ENCODE results near the gene TERT.
A peak's percentile ranks its signal among the peaks of the same experiment; 100 is the strongest.

Gene TERT

DNA sequence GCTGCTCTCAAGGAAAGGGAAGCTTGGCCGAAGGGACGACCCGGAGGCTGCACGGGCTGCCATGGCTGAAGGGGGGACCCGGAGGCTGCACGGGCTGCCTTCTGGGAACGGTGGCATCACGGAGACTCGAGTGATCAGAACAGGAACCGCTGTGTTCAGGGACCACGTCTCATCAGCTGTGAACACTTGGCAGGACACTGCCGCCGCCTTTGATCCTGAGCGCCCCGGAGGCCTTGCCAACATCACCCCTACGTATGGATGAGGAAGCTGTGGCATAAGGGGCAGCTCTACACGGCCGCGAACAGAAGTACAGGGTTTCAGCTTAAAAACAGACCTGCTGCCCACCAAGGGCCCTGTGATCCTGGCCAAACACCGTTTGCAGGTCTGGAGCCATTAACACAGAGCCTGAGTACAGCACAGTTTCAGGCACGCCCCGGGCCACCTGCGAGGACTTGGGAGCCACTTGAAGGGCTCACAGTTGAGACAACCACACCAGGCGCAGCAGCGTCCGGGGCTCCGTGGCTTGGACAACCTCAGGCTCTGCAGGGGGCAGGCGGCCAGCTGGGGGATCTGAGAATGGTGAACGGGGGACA lies 23.9 kb upstream of the TERT start:
- DNase-seq (ENCODE audit: low read depth), result no peak

DNA sequence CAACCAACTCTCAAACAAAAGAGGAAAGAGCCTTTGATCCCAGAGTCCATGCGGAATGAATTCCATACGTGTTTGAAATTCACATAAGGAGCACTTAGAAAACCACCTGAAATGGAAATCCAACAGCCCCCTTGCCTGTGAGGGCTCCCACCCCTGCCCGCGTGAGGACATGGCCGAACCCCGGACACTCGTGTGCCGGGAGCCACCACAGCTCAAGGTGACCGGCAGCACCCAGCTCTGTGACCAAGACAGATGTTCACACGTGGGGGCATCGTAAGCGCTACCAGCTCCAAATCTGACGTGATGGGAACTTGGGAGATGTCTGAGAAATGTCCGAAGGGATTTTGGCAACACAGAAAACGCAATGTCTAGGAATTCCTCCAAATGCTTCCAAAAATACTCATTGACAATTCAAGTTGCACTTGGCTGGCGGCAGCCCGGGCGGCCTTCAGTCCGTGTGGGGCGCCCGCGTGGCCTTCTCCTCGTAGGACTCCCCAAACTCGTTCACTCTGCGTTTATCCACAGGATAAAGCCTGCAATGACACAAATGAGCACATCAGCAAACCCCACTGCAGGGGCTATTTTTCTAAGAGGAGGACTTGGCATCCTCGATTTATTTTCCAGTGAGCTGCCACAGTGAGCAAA lies 23.2 kb upstream of the TERT start:
- DNase-seq (ENCODE audit: low read depth), result no peak

DNA sequence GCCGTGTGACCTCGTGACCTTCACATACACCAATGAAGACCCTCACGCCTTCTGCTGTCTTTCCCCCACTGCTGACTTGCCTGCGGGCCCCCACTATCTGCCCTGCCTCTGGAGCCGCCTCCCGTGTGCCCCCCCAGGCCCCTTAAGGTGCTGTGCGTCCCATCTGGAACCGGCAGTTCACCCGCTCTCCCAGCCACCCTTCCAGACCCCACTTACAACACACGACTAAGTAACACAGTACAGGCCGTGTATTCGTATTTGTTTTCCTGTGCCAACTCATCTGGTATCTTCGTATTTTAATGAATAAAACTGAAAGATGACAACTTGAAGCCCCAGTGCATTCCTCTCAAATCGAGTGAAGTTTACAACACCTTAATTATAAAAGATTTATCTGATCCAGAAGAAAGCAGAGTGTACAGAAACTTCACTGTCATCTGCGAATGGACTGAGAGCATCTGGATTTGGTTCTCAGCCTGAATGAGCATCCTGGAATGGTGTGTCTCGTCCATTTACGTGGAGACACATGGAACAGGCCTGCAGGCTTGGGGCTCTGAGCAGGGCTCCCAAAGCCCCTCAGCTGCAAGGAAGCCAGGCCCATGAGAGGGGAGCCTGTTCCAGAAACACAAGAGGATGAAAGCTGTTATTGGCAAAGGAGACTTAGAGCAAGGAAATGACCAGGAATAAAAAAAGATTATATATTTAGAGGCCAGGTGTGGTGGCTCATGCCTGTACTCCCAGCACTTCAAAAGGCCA lies 21.9 kb upstream of the TERT start:
- DNase-seq (ENCODE audit: low read depth), result no peak

DNA sequence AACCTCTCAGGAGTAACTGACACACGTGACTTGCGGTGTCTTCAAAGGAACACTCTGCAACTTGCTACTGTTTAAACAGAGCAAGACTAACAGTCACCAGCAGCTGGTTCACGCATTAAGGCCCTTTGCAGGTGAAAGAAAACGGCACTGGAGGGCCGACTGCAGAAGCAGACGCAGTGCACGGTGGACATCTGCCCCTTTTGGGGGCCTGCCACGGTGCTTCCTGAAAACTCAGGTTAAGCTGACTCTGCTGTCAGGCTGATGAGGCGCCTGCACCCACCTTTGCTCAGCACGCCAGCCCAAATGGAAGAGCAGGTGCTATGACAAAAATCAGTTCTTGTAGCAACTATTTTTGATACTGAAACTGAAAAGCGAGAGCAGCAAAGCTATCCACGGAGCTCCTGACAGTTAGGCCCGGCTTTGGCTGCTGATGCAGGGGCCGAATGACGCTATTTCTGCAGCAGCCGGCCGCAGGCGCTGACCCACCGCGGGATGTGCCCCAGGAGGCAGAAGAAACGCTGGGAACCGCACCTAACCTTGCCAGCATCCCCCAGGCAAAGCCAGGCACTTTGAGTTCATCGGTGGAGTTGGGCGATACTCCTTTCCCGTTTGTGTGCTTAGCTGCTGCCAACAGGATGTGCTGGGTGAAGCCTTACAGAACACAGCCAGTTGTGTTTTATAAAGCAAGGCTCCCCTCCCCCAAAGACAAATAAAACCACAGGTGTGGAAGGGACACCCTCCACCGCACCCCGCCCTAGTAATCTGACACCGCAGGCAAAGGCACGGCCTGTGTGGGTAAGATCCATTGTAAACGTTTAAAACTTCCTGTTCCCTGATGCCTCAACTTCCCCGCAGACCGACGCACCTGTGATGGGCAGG lies 21.1 kb upstream of the TERT start:
- DNase-seq (ENCODE audit: low read depth), result peak; percentile 38

DNA sequence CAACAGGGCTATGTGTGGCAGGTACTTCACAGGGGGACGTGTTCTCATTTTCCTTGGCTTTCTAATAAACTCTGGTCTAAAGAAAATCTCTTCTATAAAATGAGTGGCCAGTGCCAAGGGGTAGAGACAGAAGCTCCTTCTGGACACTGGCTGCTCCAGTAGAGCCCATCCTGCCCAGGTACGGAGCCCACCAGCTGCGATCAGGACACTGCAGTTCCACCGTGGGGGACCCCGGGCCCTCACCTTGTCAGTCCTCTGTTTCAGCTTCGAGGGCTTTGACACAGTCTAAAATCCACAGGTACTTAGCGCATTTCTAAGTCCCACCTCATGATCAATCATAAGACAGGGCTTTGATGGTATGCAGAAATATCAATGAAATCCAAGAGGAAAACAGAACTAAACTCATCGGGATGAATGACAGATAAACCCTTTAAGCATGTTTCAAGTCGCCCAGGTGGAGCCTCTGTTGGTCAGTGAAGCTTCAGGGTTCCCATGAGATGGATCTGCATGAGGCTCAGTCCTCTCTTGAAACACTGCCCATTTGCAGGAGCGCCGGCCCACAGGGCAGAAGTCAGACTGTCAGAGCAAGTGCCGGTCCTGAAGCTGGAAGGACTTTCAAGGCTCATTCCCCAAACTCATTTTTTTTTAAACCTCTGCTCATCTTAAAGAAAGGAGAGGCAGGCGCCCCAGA lies 20.3 kb upstream of the TERT start:
- DNase-seq (ENCODE audit: low read depth), result no peak

DNA sequence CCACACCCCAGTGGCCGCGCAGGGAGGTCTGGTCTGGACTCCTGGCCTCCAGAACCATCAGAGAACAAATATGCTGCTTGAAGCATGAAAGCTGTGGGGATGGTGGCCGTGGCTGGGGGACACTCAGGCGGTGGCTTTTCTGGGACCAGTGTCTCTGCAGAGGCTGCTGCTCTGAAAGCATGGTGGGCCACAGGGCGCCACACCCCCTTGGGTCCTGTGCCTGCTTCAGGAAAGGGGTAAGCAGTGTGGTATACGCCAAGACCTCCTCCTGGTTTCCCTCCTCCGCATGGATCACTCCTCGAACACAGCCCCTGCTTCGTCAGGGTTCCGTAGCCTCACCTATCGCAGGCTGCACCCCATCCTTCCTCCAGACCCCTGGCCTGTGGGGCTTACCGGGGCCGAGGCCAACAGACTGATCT lies 19.7 kb upstream of the TERT start:
- DNase-seq (ENCODE audit: low read depth), result no peak

DNA sequence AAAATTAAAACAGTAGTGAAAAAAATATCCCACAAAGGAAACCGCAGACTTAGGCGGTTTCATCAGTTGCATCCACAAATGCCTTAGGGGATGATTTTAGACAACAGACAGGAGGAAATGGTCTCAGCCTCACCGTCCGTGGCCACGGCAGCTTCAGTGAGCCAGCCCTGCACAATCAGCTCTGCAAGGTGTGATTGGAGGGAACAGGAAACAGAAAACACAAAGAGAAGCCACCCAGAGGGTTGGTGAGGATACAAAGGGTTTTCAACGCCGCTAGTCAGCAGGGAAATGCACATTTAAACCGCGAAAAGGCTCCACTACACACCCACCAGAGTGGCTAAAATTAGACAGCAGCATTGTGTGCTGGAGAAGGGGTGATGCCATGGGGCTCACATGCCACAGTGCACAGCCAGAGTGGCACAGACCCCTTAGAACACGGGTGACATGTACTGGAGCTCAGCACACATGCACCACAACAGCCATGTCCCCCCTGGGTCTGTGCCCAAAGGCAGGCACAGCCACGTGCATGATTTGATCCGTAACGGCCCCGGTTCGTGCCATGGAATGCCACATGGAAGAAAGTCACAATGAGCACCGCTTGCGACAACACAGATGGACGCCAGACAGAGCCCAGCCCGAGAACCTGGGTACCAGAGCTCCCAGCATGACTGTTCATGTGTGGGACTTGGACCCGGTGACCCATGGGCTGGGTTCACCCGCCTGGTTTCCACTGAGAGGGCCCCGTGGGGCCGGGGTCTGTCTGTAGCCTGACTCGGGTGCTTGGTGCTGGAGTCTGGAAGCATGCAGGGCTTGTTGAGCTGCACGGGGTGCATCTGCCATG lies 18.3 kb upstream of the TERT start:
- peak; percentile 14 for DNase-seq (ENCODE audit: low read depth)

DNA sequence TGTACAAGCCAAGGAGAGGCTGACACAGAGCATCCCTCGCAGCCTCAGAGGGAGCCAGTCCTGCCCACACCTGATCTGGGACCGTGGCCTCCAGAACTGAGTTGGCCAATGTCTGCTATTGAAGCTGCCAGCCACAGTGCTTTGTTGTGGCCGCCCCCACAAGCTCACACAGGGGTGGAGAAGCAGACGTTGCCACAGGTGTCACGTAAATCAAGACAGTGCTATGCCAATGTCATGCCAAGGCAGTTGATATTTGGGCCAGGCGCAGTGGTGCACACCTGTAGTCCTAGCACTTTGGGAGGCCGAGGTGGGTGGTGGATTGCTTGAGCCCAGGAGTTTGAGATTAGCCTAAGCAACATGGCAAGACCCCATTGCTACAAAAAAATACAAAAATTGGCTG lies 17.3 kb upstream of the TERT start:
- no peak for DNase-seq (ENCODE audit: low read depth)

DNA sequence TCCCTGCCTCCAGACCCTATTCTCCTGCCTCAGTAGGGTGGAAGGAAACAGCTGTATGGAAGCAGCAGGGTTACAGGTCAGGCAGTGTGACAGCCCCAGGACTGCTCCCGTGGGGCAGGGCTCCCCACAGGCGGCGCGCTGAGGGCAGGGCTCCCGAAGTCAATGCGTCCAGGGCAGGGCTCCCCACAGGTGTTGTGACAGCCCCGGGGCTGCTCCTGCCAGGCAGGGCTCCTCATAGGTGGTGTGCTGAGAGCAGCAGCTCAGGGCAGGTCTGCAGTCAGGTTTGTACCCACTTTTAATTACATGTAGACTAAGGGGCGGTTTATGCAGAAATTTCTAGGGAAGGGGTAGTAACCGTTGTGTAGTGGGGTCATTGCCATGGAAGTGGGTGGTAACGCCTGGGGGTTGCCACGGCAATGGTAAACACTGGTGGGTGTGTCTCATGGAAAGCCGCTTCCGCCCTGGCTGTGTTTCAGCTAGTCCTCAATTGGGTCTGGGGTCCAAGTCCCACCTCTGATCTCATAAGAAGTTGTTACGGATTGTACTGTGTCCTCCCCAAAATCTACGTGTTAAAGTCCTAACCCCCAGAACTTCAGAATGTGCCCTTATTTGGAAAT lies 16.7 kb upstream of the TERT start:
- no peak for DNase-seq (ENCODE audit: low read depth)

DNA sequence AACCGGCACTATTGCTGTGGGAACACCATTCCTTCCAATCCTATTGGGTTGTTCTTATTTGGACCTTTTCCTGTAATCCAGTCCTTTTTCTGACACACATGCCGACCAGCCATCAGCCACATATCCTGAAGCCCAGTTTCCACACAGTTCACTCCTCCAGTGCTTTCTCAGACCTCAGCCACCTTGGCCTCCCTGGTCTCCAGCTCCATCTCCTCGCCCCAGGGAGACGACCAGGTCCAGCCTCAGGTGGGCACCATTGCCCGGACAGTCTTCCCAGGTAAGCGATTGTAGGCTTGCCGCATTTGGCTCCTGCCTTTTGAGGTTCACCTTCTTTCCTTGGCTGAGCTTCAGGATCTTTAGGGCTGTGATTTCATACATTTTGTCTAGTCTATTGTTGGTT lies 15.2 kb upstream of the TERT start:
- no peak for DNase-seq (ENCODE audit: low read depth)

DNA sequence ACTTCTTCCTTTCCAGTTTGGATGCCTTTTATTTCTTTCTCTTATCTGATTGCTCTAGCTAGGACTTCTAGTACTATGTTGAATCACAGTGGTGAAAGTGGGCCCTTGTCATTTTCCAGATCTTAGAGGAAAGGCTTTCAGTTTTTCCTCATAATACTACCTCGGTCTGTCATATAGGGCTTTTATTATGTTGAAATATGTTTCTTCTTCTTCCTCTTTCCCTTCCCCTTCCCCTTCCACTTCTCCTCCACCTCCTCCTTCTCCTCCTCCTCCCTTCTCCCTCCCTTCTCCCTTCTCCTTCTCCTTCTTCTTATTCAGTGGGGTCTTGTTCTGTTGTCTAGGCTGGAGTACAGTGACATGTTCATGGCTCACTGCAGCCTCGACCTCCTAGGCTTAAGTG lies 9.2 kb upstream of the TERT start:
- no peak for DNase-seq (ENCODE audit: low read depth)

DNA sequence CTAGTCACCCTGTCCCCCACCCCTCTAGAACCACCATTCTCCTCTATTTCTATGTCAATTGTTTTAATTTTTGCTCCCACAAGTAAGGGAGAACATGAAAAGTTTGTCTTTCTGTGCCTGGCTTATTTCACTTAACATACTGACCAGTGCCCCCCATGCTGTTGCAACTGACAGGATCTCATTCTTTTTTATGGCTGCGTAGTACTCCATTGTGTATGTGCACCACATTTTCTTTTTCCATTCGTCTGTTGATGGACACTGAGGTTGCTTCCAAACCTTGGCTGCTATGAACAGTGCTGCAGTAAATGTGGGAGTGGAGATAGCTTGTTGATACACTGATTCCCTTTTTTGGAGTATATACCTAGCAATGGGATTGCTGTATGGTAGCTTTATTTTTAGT lies 7.4 kb upstream of the TERT start:
- DNase-seq (ENCODE audit: low read depth), result no peak

DNA sequence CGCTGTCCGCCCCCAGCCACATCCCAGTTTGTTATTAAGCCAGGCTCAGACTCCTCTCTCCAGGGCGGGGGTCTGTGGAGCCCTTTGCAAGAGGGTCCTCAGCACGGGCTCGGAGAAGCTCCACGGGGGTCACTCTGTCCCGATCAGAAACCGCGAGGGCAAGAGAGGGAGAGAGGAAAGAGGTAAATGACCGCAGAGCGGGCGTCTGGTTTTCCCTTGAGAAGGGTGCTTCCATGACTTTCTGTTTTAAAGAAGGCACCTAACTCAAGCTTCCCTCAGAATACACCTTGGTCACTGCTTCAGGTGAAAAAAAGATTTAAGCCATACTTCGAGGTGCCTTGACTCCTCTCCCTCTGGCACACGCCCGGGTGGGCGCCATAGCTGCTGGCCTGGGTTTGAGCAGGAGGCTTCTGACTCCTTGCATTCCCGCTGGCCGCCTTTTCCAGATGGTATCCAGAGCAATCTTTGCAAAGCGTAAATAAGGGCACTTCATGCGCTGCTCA lies 5.8 kb upstream of the TERT start:
- no peak for DNase-seq (ENCODE audit: low read depth)

DNA sequence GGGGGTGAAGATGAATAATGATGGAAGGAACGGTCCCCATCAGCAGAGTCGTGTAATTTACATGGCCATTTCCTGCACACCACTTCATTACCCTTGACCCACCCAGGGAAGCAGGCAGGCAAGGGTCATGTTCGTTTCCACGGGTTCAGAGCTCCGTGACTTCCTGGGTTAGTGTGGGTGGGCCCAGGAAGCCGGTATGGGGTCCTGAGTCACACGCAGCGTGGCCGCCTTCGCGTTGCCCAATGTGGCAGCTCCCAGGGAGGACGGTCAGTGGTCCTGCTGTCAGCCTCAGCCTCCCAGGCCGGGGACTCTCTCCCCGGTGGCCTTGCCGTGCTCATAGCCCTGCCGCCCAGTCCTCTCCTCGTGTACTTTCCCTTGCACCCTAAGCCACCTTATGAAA lies 5.1 kb upstream of the TERT start:
- DNase-seq (ENCODE audit: low read depth), result no peak

DNA sequence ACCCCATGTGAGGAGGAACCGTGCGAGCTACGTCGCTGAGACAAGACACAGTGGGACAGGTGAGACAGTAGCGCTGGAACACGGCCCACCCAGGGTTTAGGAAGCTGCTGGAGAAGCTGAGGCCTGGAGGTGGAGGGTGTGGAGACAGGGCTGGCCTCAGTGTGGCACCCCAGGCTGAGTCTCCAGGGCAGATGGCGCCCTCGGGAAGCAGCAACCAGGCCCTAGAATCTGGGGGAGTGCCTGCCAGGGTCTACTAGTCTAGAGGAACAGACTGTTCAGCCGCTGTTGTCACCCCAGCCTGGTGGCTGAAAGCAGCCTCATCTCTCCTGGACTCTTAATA lies 4.6 kb upstream of the TERT start:
- no peak for DNase-seq (ENCODE audit: low read depth)

DNA sequence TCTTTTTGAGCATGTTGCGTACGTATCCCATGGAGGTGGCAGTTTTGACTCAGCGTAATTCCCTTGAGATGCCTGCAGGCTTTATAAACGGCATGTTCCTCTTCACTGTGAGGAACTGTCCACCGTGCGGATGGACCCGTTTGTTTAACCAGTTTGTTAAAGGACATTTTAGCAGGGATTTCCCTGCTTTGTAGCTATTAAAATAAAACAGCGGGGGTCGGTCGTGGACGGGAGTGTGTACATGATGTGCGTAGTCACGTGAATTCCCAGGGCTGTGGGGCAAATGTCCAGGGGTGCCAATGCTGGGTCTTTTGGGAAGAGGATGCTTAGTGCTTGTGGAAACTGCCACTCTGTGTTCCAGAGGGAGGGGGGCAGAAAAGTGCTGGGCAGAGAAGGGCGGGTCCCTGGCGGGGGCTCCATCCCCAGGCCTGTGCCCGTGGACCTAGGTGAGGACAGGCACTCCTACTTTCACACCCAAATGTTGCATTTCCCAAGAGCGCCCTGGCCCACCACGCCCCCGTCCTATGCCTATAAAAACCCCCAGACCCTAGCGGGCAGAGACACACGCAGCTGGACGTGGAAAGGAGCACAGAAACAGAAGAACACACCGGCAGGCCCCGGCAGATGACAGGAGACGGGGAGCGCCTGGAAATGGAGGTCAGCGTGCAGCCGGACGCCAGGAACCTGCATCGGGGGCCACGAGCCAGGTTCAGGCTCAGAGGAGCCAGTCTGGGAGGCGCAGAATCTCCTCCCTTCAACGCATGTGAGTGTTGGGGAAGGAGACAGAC lies 4.0 kb upstream of the TERT start:
- no peak for DNase-seq (ENCODE audit: low read depth)

DNA sequence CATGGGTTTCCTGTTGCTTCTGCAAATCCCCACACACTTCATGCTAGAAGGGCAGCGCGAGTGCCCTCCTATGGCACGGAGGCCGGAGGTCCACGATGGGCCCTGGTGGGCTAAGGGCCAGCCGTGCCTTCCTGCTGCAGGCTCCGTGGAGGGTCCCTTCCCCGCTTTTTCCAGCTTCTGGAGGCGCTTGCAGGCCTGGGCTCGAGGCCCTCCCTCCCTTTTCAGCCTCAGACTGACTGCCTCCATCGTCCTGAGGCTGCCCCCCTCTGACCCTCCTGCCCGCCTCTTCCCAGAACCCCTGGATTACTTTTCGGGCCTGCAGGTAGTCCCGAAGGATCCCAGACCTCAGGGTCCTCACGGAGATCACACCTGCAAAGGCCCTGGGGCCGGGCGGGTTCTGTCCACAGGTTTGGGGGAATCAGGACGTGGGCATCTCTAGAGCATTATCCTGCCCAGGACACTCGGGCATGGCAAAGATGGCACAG lies 3.2 kb upstream of the TERT start:
- no peak for DNase-seq (ENCODE audit: low read depth)

DNA sequence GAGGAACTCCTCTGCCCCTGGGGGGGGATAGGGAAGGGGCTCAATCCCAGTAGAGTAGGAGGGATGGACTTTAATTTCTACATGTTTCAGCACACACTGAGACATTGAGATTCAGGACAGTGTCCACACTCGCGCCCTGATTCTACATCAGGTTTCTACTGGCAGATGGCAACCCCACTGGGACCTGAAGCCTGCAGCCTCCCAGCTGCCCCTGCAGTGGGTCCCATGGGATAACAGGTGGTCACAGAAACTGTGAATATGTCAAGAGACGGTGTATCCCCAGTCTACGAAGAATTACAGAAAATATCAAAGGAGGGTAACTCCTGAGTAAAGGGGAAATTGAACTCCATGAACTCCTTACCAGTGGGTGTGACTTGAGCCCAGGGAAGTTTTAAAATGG lies 2.4 kb upstream of the TERT start:
- DNase-seq (ENCODE audit: low read depth), result no peak

DNA sequence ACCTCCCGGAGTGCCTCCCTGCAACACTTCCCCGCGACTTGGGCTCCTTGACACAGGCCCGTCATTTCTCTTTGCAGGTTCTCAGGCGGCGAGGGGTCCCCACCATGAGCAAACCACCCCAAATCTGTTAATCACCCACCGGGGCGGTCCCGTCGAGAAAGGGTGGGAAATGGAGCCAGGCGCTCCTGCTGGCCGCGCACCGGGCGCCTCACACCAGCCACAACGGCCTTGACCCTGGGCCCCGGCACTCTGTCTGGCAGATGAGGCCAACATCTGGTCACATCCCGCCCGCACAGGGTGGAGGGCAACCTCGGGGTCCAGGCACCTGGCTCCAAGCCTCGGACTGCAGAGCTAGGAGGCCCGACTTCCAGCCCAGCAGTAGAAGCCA lies 776 bp upstream of the TERT start:
- DNase-seq (ENCODE audit: low read depth), result no peak

Data from activated T-cell treated with anti-CD3 and anti-CD28 coated beads for 24 hours (primary cell).